ENCODE measurements around the gene ZMIZ1.
"Not testable (repeated sequence)": the region's sequence is repeated elsewhere in the genome, so short reads cannot be mapped to it uniquely, and the experiment has no call there.

ZMIZ1 gene

DNA sequence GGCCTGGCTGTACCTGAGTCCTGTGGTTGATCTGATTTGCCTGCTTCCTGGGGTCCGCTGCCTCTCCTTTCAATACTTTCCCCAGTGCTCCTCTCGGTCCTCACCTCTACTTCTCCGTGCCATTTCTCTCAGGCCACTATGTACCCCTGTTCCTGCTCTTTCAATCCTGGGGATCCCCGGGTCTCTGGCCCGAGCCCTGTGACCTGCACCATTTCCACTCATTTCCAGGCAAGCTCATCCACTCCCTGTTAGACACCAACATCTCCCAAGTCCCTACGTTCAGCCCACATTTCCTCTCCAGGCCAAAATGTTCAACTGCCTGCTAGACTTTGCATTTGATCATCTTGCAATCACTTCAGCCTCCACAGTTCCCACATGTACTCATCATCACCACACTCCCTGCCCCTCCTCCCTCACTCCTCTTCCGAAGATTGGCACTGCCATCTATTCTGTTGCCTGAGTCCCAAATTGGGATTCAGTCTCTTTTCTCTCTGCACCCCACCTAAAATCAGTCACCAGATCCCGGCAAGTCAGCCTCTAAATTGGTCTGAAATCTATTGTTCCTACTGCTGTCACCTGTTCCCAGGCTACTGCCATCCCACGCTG, 34.4 kb upstream of the ZMIZ1 start:
- DNase-seq: no peak

DNA sequence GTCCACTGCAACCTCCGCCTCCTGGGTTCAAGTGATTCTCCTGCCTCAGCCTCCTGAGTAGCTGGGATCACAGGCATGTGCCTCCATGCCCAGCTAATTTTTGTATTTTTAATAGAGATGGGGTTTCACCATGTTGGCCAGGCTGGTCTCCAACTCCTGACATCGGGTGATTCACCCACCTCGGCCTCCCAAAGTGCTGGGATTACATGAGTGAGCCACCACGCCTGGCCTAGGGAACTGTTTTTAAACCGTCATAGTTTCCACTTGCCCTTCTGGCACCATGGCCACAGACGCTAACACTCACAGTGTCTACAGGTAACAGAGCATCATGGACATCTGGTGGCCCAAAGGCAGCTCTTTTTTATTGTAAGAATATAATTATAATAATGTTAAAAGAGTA, 32.4 kb upstream of the ZMIZ1 start:
- DNase-seq: not testable (repeated sequence)

DNA sequence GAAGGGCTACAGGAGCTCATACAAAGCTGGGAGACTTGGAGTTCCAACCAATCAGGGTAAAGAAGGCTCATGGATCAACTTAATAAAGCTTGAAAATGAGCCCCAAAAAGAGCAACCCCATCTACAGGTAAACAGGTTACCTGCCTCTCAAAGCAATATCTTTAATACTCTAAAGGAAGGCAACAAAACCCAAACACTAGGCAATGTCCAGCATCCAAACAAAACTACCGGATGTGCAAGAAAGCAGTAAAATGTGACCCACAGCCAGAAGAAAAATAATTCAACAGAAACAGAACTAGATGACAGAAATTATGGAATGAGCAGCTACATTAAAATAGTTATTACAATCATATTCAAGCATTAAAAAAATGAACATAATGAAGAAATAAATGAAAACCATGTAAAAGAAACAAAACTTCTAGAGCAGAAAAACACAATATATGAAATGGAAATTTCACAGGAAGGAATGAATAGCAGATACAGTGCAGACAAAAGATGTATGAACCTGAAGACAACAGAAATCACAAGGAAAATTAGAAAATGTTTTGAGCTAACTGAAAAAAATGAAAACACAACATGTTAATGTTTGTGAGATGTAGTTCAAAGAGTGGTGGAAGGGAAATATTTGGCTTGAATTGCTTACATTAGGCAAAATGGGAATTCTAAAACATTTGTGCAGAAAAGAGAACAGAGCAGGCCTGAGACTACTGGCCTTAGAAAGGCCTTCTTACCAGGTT, 30.5 kb upstream of the ZMIZ1 start:
- DNase-seq: no peak

DNA sequence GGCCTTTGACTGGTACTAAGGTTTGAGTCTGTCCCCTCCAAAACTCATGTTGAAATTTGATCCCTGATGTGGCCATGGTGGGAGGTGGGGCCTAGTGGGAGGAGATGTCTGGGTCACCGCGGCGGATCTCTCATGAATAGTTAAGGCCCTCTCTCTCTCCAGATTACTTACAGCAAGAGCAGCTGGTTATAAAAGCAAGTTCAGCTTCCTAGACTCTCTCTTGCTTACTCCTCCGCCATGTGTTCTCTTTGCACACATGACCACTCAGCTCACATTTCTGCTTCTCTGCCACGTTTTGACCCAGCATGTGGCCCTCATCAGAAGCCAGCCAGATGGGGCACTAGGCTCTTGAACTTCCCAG, 29.9 kb upstream of the ZMIZ1 start:
- DNase-seq: no peak

- DNase-seq: no peak
Observed at GRCh38 chr10:79042639-79043411, 25.9 kb upstream of the ZMIZ1 start.

DNA sequence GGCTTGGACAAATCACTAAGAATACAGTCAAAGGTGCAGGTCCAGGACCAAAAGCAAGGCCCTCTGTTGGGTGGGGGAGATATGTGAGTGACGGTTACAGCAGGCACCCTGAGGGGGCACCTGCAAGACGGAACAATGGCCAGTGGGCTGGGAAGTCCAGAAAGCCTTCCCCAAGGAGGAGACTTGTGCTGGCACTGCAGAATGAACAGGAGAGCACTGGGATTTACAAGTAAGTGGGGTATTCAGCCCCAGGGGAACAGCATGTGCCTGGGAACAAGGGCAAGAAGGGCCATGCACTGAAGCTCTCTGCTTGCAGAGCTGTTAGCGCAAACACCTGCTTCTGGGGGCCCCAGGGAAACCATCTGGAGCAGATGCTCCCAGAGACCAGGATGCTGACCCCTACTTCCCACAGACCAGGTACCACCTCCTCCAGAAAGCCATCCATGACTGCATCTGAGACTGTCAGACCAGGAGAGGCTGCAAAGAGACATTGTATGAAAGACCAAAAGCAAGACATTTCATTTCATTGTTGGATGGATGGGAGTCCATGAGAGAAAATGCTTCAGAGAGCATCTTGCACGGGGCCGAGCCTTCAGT, 24.6 kb upstream of the ZMIZ1 start:
- DNase-seq: no peak

DNA sequence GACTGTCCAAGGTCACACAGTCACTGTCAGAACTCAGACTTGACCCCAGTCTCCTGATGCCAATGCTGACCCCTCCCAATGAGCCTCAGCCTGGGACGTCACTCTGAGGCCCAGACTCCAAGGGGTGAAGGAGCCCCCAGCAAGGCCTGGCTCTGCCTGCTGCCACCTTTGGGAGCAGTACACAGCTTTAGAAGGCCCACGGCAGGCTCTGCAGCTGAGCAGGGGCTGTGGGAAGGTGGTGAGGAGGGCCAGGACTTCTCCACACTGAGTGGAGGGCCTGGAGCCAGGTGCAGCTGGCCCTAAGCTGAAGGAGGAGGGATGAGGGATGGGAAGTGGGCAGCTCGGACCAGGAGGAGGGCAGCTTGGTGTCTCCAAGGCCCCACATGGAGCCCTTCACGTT, 23.9 kb upstream of the ZMIZ1 start:
- no peak for DNase-seq

DNA sequence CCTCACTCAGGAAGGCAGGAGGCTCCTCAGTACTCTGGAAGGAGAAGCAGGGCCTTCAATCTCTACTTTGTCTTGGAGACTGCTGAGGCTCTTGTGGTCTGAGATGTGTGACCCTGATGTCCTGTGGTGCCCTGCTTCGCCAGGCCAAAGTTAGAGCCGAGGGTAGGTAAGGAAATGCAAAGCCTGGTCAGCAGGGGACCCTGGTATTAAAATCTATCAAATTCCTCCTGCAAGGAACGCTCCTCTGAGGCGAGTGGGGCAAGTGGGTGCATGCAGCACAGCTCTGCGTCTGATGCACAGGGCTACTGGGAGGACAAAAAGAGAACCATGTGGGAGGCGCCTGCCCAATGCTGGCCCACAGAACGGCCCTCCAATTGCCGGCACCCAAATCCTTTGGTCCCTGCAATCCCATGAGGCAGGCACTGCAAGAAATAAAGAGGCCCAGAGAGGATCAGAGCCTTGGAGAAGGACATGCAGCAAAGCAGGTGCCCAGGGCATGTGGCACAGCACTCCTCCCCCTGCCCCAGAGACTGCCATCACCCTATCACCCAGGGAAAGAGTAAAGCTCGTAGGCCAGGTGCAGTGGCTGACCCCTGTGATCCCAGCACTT, 23.1 kb upstream of the ZMIZ1 start:
- no peak for DNase-seq

GRCh38 chr10:79046326-79046725, 22.4 kb upstream of the ZMIZ1 start:
- DNase-seq: no peak

DNA sequence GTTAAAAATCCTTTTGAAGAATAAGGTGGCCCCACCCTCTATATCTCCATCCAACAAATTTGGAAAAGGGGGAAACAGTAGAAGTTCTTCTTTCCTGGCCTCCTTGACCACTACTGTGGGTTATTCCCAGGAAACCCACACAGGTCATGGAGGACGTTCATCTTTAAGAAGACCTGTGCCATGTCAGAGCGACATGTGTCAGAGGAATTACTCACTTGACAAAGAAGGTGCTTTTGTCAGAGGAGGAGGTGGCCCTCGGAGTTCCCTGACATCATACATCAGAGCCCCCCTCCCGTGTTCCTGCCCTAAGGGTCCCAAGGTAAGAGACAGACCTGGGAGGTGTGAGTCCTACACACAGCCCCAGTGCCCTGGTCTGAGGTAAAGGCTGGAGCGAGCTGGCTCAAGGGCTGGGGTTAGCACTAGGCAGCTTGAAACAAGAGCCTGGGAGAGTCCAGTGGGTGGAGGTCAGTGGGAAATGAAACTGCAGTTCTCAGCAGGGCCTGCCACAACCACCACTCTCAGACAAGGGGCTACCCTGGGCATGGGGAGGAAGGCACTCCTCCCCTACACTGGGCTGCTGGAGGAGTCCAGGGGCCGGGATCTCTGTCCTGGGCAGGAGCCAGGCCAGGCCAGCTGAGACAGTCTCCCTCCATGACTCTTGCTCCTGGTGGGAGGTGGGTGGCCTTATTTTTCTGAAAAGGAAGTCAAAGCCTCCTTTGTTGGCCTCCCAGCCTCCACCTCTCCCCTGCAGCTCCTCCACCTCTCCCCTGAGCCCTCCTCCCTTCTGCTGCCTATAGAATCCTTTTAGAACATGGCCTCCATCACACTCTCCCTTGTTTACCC, 21.8 kb upstream of the ZMIZ1 start:
- no peak for DNase-seq

DNA sequence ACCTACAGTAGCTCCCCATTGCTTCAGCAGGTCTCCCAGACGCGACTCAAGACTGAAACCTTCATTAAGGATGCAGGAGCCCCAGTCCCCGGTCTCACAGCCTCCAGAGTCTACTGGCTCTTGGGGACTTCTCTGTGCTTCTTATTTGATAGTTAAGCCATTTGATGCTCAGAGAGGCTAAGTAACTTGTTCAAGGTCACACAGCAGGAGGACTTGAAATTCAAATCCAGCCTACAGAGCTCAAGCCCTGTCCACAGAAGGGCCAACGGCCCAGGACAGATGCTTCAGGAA, 21.2 kb upstream of the ZMIZ1 start:
- no peak for DNase-seq

DNA sequence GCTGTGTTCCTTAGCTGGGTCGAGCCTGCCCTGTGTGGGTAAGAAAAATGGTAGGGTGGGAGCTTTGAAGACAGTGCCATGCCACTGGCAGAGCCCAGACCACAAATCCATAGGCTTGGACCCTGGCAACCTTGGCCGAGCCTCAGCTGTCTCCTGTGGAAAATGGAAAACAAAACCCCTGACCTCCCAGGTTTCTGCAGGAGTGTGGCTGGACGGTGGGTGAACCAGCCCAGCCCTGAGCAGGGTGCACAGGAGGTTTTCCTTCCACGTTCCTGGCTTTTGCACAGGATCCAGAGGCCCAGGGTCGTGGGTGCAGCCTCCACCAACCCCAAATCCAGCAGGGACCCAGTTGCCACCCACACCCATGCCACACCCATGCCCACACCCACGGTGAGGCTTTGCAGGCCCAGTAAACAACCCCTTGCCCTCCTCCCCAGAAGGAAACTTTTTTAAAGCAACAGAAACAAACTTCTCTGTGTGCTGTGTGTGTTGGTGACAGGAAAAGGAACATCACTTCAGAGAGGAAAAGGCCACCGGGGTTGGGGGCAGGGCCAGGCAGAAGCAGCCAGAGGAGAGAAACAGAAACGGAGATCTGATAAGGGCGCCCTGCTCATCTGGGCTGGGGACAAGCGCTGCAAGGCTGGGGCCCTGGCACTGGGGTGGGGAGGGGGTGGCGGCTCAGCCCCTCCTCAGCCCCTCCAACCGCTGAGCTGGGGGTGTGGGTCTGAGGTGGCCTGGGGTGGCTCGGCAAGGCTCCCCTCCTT, 20.7 kb upstream of the ZMIZ1 start:
- DNase-seq: peak; percentile 64

DNA sequence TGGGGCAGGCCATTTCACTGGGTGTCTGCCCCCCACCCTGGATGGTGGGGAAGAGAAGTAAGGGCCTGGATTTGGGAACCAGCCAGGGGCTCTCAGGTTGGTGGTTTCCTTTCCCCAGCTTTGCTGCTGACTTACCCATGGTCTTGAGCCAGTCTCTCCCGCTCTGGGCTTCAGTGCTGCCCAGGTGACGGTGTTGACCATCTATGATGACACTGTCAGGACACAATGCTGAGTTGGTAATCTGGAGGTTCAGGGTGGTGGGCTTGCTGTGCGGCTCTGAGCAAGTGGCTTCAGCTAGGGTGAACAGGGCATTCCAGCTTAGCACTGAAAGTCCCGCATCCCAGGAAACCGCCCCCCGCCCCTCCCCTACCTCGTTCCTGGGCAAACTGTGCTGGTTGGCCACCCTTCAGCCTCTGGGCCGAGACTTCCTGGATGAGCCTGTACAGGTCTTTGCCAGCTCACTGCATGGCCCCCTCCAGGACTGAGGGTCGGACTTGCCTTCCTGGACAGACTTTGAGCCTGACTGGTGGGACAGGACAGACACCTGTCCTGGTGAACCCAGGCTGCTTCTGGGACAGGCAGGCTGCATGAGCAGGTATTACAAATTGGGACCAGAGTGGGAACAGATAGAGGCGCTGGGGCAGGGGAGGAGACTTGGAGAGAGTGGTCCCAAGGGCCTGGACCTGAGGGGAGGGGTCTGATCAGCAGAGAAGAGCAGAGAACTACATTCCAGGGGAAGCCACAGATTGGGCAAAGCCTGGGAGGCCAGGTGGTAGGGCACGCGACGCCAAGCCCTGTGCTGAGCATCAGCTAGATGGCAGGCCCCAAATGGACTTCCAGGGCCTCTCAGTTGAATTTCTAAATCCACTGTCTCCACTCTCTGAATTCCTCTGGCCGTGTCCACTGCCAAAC, 19.9 kb upstream of the ZMIZ1 start:
- DNase-seq: no peak

- DNase-seq: no peak
Observed at GRCh38 chr10:79049931-79050895, 18.6 kb upstream of the ZMIZ1 start.

- no peak for DNase-seq
Observed at GRCh38 chr10:79050896-79051555, 17.7 kb upstream of the ZMIZ1 start.

- DNase-seq: no peak
Observed at GRCh38 chr10:79051766-79052165, 17.0 kb upstream of the ZMIZ1 start.

- DNase-seq: no peak
Observed at GRCh38 chr10:79052291-79053080, 16.3 kb upstream of the ZMIZ1 start.

DNA sequence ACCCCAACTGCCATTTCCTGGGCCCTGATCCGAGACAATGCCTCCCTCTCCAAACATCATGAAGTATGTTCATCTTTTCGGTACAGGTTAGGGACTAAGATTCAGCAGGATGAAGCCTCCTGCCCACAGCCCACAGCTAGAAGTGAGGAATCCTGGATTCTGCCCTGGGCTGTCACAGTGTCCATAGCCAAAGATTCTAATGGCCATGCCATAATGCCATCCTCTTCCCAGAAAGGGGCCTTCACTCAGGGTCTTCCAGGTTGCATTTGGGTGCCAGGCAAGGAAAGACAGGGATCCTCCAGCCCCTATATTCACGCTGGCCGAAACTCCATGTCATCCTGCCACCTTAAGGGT, 15.7 kb upstream of the ZMIZ1 start:
- no peak for DNase-seq
